ENCODE results near the gene TCF7L1.
A peak's percentile ranks its signal among the peaks of the same experiment; 100 is the strongest.
"Not testable (repeated sequence)": the region's sequence is repeated elsewhere in the genome, so short reads cannot be mapped to it uniquely, and the experiment has no call there.

Gene TCF7L1

GRCh38 chr2:85334928-85335327 is 201.7 kb downstream of the TCF7L1 start:
- no peaks in the 10 kb centered on the region for H3K27me3 ChIP-seq (ENCODE audit: control insufficient read depth, insufficient read depth, low read length)
- H3K36me3 ChIP-seq (ENCODE audit: control insufficient read depth, insufficient read depth, low read length): no peaks in the 10 kb centered on the region
- H3K9ac ChIP-seq (ENCODE audit: low read length): no peak overlapping the region
- H3K27ac ChIP-seq (ENCODE audit: low read depth, low read length): no peak overlapping the region
- no peak overlapping the region for H3K4me3 ChIP-seq (ENCODE audit: low read length)
- no peaks in the 10 kb centered on the region for H3K4me1 ChIP-seq (ENCODE audit: control insufficient read depth, insufficient read depth, low read length)

GRCh38 chr2:85340034-85340892 is 207.1 kb downstream of the TCF7L1 start:
- Histone ChIP-seq H3K4me3 (ENCODE audit: low read length) (no peak overlapping the region), H3K4me1 (ENCODE audit: control insufficient read depth, insufficient read depth, low read length) (no peaks in the 10 kb centered on the region), H3K27ac (ENCODE audit: low read depth, low read length) (no peak overlapping the region)

GRCh38 chr2:85341269-85342029 is 208.3 kb downstream of the TCF7L1 start:
- Histone ChIP-seq H3K4me1 (ENCODE audit: control insufficient read depth, insufficient read depth, low read length) (no peaks in the 10 kb centered on the region), H3K4me3 (ENCODE audit: low read length) (no peak overlapping the region), H3K36me3 (ENCODE audit: control insufficient read depth, insufficient read depth, low read length) (peaks cover 27% of the 10 kb centered on the region), H3K27me3 (ENCODE audit: control insufficient read depth, insufficient read depth, low read length) (no peaks in the 10 kb centered on the region), H3K27ac (ENCODE audit: low read depth, low read length) (no peak overlapping the region), H3K9ac (ENCODE audit: low read length) (no peak overlapping the region)

More at GRCh38 chr2:85340034-85340892, 207.1 kb downstream of the TCF7L1 start:
- Histone ChIP-seq H3K9ac (ENCODE audit: low read length) (no peak overlapping the region), H3K36me3 (ENCODE audit: control insufficient read depth, insufficient read depth, low read length) (peaks cover 17% of the 10 kb centered on the region), H3K27me3 (ENCODE audit: control insufficient read depth, insufficient read depth, low read length) (no peaks in the 10 kb centered on the region)

GRCh38 chr2:85342156-85342555 is 209.0 kb downstream of the TCF7L1 start:
- Histone ChIP-seq H3K27me3 (ENCODE audit: control insufficient read depth, insufficient read depth, low read length) (no peaks in the 10 kb centered on the region), H3K36me3 (ENCODE audit: control insufficient read depth, insufficient read depth, low read length) (peaks cover 27% of the 10 kb centered on the region), H3K4me1 (ENCODE audit: control insufficient read depth, insufficient read depth, low read length) (no peaks in the 10 kb centered on the region), H3K9ac (ENCODE audit: low read length) (no peak overlapping the region), H3K27ac (ENCODE audit: low read depth, low read length) (no peak overlapping the region), H3K4me3 (ENCODE audit: low read length) (no peak overlapping the region)

GRCh38 chr2:85343207-85343895 is 210.2 kb downstream of the TCF7L1 start:
- H3K4me1 ChIP-seq (ENCODE audit: control insufficient read depth, insufficient read depth, low read length); H3K4me3 ChIP-seq (ENCODE audit: low read length); H3K27me3 ChIP-seq (ENCODE audit: control insufficient read depth, insufficient read depth, low read length); H3K9ac ChIP-seq (ENCODE audit: low read length); H3K27ac ChIP-seq (ENCODE audit: low read depth, low read length): not testable (repeated sequence)
- peaks cover 30% of the 10 kb centered on the region for H3K36me3 ChIP-seq (ENCODE audit: control insufficient read depth, insufficient read depth, low read length)

- no peaks in the 10 kb centered on the region for H3K4me1 ChIP-seq (ENCODE audit: control insufficient read depth, insufficient read depth, low read length)
- no peaks in the 10 kb centered on the region for H3K27me3 ChIP-seq (ENCODE audit: control insufficient read depth, insufficient read depth, low read length)
- H3K27ac ChIP-seq (ENCODE audit: low read depth, low read length): no peak overlapping the region
- H3K9ac ChIP-seq (ENCODE audit: low read length): no peak overlapping the region
- H3K4me3 ChIP-seq (ENCODE audit: low read length): no peak overlapping the region
- peaks cover 30% of the 10 kb centered on the region for H3K36me3 ChIP-seq (ENCODE audit: control insufficient read depth, insufficient read depth, low read length)
Measured at GRCh38 chr2:85344356-85344954, 211.3 kb downstream of the TCF7L1 start.

- H3K27ac ChIP-seq (ENCODE audit: low read depth, low read length): no peak overlapping the region
- no peak overlapping the region for H3K4me3 ChIP-seq (ENCODE audit: low read length)
- no peaks in the 10 kb centered on the region for H3K27me3 ChIP-seq (ENCODE audit: control insufficient read depth, insufficient read depth, low read length)
- no peaks in the 10 kb centered on the region for H3K4me1 ChIP-seq (ENCODE audit: control insufficient read depth, insufficient read depth, low read length)
- H3K9ac ChIP-seq (ENCODE audit: low read length): no peak overlapping the region
- H3K36me3 ChIP-seq (ENCODE audit: control insufficient read depth, insufficient read depth, low read length): peaks cover 38% of the 10 kb centered on the region
Measured at GRCh38 chr2:85347599-85347998, 214.4 kb downstream of the TCF7L1 start.

GRCh38 chr2:85353876-85354285 is 220.7 kb downstream of the TCF7L1 start:
- Histone ChIP-seq H3K36me3 (ENCODE audit: control insufficient read depth, insufficient read depth, low read length) (peaks cover 8% of the 10 kb centered on the region), H3K4me1 (ENCODE audit: control insufficient read depth, insufficient read depth, low read length) (peaks cover 12% of the 10 kb centered on the region)

GRCh38 chr2:85354286-85355072 is 221.3 kb downstream of the TCF7L1 start, which contains the start of the genes ELMOD3 and RETSAT:
ELMOD3 (plus strand) TSS chr2:85354769; CDS start chr2:85357199, 2,430 bp downstream.
RETSAT (minus strand) TSS chr2:85354528; CDS start chr2:85354507, 21 bp downstream.
- Histone ChIP-seq H3K4me3 (ENCODE audit: low read length) (peak within 1 kb of the TSS; percentile 97), H3K9ac (ENCODE audit: low read length) (peak within 1 kb of the TSS; percentile 97), H3K27me3 (ENCODE audit: control insufficient read depth, insufficient read depth, low read length) (no peaks in the 10 kb centered on the region), H3K4me1 (ENCODE audit: control insufficient read depth, insufficient read depth, low read length) (peaks cover 12% of the 10 kb centered on the region), H3K27ac (ENCODE audit: low read depth, low read length) (peak within 1 kb of the TSS; percentile 89), H3K36me3 (ENCODE audit: control insufficient read depth, insufficient read depth, low read length) (peaks cover 8% of the 10 kb centered on the region)

More at GRCh38 chr2:85353876-85354285, 220.7 kb downstream of the TCF7L1 start:
- Histone ChIP-seq H3K9ac (ENCODE audit: low read length) (peak overlapping the region; percentile 69), H3K4me3 (ENCODE audit: low read length) (peak overlapping the region; percentile 97), H3K27ac (ENCODE audit: low read depth, low read length) (peak overlapping the region; percentile 48), H3K27me3 (ENCODE audit: control insufficient read depth, insufficient read depth, low read length) (no peaks in the 10 kb centered on the region)

- Histone ChIP-seq H3K4me1 (ENCODE audit: control insufficient read depth, insufficient read depth, low read length) (peaks cover 12% of the 10 kb centered on the region), H3K27me3 (ENCODE audit: control insufficient read depth, insufficient read depth, low read length) (no peaks in the 10 kb centered on the region), H3K9ac (ENCODE audit: low read length) (peak overlapping the region; percentile 97), H3K27ac (ENCODE audit: low read depth, low read length) (peak overlapping the region; percentile 89), H3K4me3 (ENCODE audit: low read length) (peak overlapping the region; percentile 97), H3K36me3 (ENCODE audit: control insufficient read depth, insufficient read depth, low read length) (peaks cover 5% of the 10 kb centered on the region)
Measured at GRCh38 chr2:85355073-85355410, 221.8 kb downstream of the TCF7L1 start.

- H3K27me3 ChIP-seq (ENCODE audit: control insufficient read depth, insufficient read depth, low read length): no peaks in the 10 kb centered on the region
- peak overlapping the region; percentile 97 for H3K9ac ChIP-seq (ENCODE audit: low read length)
- H3K27ac ChIP-seq (ENCODE audit: low read depth, low read length): no peak overlapping the region
- peak overlapping the region; percentile 97 for H3K4me3 ChIP-seq (ENCODE audit: low read length)
- peaks cover 1% of the 10 kb centered on the region for H3K36me3 ChIP-seq (ENCODE audit: control insufficient read depth, insufficient read depth, low read length)
- H3K4me1 ChIP-seq (ENCODE audit: control insufficient read depth, insufficient read depth, low read length): peaks cover 12% of the 10 kb centered on the region
Measured at GRCh38 chr2:85355521-85355920, 222.3 kb downstream of the TCF7L1 start.

Measured in rectal smooth muscle tissue (tissue), 1 donor.